SK-N-SH treated with all-trans-retinoic acid at 6 μM for 48 hours (cell line): ENCODE results near the gene PPP1R2.

ENCODE experiments used
- ATAC-seq: fragments of 200-7000 bp; cut with Tn5 transposase; 3 replicates; pipeline ENCODE4 v1.9.1; 2020; ENCODE audit warnings: mild to moderate bottlenecking, moderate library complexity
- ARNTL ChIP-seq: fragments of 450-650 bp; formaldehyde crosslinking; IDR thresholded peaks from 2 replicates; pipeline ENCODE4 v1.5.0; 2020; ENCODE audit warnings: low read depth, mild to moderate bottlenecking, moderate library complexity, borderline replicate concordance
- BACH2 ChIP-seq: fragments of 250-450 bp; sonication (Bioruptor Pico); IDR thresholded peaks from 2 replicates; pipeline ENCODE4 v1.9.0; 2021; ENCODE audit warnings: mild to moderate bottlenecking, borderline replicate concordance
- CSDC2 ChIP-seq: fragments of 250-450 bp; sonication (Bioruptor Pico); IDR thresholded peaks from 2 replicates; pipeline ENCODE4 v1.5.0; 2020; ENCODE audit warnings: mild to moderate bottlenecking, moderate library complexity
- CSRNP3 ChIP-seq: fragments of 250-450 bp; sonication (Bioruptor Pico); IDR thresholded peaks from 2 replicates; pipeline ENCODE4 v1.5.1; 2021; ENCODE audit warnings: mild to moderate bottlenecking, moderate library complexity
- ESRRG ChIP-seq: fragments of 250-450 bp; sonication (Bioruptor Pico); IDR thresholded peaks from 2 replicates; pipeline ENCODE4 v1.6.1; 2021; ENCODE audit warnings: mild to moderate bottlenecking
- GLIS3 ChIP-seq: fragments of 250-450 bp; sonication (Bioruptor Pico); IDR thresholded peaks from 2 replicates; pipeline ENCODE4 v1.5.0; 2020; ENCODE audit warnings: mild to moderate bottlenecking, moderate library complexity
- ISL1 ChIP-seq: fragments of 250-450 bp; sonication (Bioruptor Pico); IDR thresholded peaks from 2 replicates; pipeline ENCODE4 v2.1.2; 2022; ENCODE audit warnings: mild to moderate bottlenecking, moderate library complexity
- OSR1 ChIP-seq: fragments of 250-450 bp; sonication (Bioruptor Pico); IDR thresholded peaks from 2 replicates; pipeline ENCODE4 v1.8.0; 2022; ENCODE audit warnings: moderate library complexity, mild to moderate bottlenecking, inconsistent platforms
- PPARA ChIP-seq: fragments of 250-450 bp; sonication (Bioruptor Pico); IDR thresholded peaks from 2 replicates; pipeline ENCODE4 v1.5.0; 2020; ENCODE audit warnings: mild to moderate bottlenecking, borderline replicate concordance
- RARB ChIP-seq: fragments of 250-450 bp; sonication (Bioruptor Pico); IDR thresholded peaks from 2 replicates; pipeline ENCODE4 v1.8.0; 2021; ENCODE audit warnings: mild to moderate bottlenecking, moderate library complexity
- TCF4 ChIP-seq: fragments of 250-450 bp; sonication (Bioruptor Pico); IDR thresholded peaks from 2 replicates; pipeline ENCODE4 v1.8.0; 2021; ENCODE audit warnings: mild to moderate bottlenecking, moderate library complexity, borderline replicate concordance
- TOX ChIP-seq: fragments of 250-450 bp; sonication (Bioruptor Pico); IDR thresholded peaks from 2 replicates; pipeline ENCODE4 v1.8.0; 2021; ENCODE audit warnings: mild to moderate bottlenecking, moderate library complexity, borderline replicate concordance
- TSHZ2 ChIP-seq: fragments of 250-450 bp; sonication (Bioruptor Pico); IDR thresholded peaks from 2 replicates; pipeline ENCODE4 v1.5.0; 2020; ENCODE audit warnings: mild to moderate bottlenecking, moderate library complexity
- ZFP3 ChIP-seq: fragments of 250-450 bp; sonication (Bioruptor Pico); IDR thresholded peaks from 2 replicates; pipeline ENCODE4 v1.5.0; 2020; ENCODE audit warnings: mild to moderate bottlenecking, moderate library complexity
- ZFP30 ChIP-seq: fragments of 450-650 bp; formaldehyde crosslinking; IDR thresholded peaks from 2 replicates; pipeline ENCODE4 v1.5.0; 2022; ENCODE audit warnings: mild to moderate bottlenecking, moderate library complexity
- ZNF565 ChIP-seq: fragments of 450-650 bp; formaldehyde crosslinking; conservative IDR thresholded peaks from 2 replicates; pipeline ENCODE4 v1.5.0; 2020; ENCODE audit warnings: low read depth, mild to moderate bottlenecking, moderate library complexity
- ZNF70 ChIP-seq: fragments of 450-650 bp; formaldehyde crosslinking; IDR thresholded peaks from 2 replicates; pipeline ENCODE4 v1.5.0; 2020; ENCODE audit warnings: mild to moderate bottlenecking, moderate library complexity
- TF ChIP-seq, protein P1 (sequence below): fragments of 250-450 bp; sonication (Bioruptor Pico); IDR thresholded peaks from 2 replicates; pipeline ENCODE4 v1.8.0; 2020; ENCODE audit warnings: mild to moderate bottlenecking, moderate library complexity, borderline replicate concordance
- TF ChIP-seq, protein P2 (sequence below): fragments of 250-450 bp; sonication (Bioruptor Pico); IDR thresholded peaks from 2 replicates; pipeline ENCODE4 v1.5.1; 2020; ENCODE audit warnings: low read depth, mild to moderate bottlenecking, moderate library complexity

PPP1R2 gene

GRCh38 chr3:195548501-195548900, 5.4 kb upstream of the PPP1R2 start (continued):
- TF ChIP-seq, protein P1, sequence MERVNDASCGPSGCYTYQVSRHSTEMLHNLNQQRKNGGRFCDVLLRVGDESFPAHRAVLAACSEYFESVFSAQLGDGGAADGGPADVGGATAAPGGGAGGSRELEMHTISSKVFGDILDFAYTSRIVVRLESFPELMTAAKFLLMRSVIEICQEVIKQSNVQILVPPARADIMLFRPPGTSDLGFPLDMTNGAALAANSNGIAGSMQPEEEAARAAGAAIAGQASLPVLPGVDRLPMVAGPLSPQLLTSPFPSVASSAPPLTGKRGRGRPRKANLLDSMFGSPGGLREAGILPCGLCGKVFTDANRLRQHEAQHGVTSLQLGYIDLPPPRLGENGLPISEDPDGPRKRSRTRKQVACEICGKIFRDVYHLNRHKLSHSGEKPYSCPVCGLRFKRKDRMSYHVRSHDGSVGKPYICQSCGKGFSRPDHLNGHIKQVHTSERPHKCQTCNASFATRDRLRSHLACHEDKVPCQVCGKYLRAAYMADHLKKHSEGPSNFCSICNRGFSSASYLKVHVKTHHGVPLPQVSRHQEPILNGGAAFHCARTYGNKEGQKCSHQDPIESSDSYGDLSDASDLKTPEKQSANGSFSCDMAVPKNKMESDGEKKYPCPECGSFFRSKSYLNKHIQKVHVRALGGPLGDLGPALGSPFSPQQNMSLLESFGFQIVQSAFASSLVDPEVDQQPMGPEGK = no peak
- TF ChIP-seq ZNF70 (CRISPR knock-in tag) (no peak), TCF4 (no peak), ZFP30 (CRISPR knock-in tag) (no peak), ZFP3 (CRISPR knock-in tag) (no peak), TOX (no peak)

GRCh38 chr3:195548006-195548405, 4.9 kb upstream of the PPP1R2 start:
- no peak for ATAC-seq
- TF ChIP-seq RARB (CRISPR knock-in tag) = no peak
- no peak for TF ChIP-seq BACH2 (CRISPR knock-in tag)
- no peak for TF ChIP-seq ZFP30 (CRISPR knock-in tag)
- no peak for TF ChIP-seq TSHZ2
- TF ChIP-seq CSRNP3 (CRISPR knock-in tag) = no peak
- TF ChIP-seq, protein P1 = no peak
- no peak for TF ChIP-seq GLIS3
- TF ChIP-seq ZNF70 (CRISPR knock-in tag) = no peak
- no peak for TF ChIP-seq CSDC2 (CRISPR knock-in tag)
- no peak for TF ChIP-seq ZFP3 (CRISPR knock-in tag)
- TF ChIP-seq ESRRG (CRISPR knock-in tag) = no peak
- no peak for TF ChIP-seq PPARA (CRISPR knock-in tag)
- TF ChIP-seq ISL1 (CRISPR knock-in tag) = no peak
- no peak for TF ChIP-seq ARNTL
- no peak for TF ChIP-seq OSR1 (CRISPR knock-in tag)
- no peak for TF ChIP-seq TOX
- TF ChIP-seq, protein P2, sequence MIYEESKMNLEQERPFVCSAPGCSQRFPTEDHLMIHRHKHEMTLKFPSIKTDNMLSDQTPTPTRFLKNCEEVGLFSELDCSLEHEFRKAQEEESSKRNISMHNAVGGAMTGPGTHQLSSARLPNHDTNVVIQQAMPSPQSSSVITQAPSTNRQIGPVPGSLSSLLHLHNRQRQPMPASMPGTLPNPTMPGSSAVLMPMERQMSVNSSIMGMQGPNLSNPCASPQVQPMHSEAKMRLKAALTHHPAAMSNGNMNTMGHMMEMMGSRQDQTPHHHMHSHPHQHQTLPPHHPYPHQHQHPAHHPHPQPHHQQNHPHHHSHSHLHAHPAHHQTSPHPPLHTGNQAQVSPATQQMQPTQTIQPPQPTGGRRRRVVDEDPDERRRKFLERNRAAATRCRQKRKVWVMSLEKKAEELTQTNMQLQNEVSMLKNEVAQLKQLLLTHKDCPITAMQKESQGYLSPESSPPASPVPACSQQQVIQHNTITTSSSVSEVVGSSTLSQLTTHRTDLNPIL (CRISPR knock-in tag) = no peak
- TF ChIP-seq, all 23 proteins: peak for 0

DNA sequence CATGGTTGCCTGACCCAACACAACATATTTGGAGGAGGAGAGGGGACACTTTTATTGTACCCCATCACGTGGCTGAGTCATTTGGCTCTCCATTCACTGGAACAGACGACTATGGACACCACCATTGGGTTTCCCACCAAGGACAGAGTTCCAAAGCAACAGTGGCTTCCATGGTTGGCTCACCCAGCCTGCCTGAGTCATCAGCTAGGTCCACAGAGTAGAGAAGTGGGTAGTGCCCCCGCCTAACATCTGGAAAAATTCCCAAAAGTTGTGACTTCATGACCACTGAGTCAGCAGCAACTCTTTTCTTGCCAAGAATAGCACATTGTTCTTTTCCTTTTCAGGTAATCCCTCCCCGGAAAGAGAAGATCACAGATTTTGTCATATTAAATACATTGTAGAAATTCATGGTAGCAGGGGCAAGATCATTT, 3.0 kb upstream of the PPP1R2 start:
- ATAC-seq = no peak
- TF ChIP-seq BACH2 (CRISPR knock-in tag) (no peak), ZNF565 (no peak), RARB (CRISPR knock-in tag) (no peak), ZFP30 (CRISPR knock-in tag) (no peak), ZNF70 (CRISPR knock-in tag) (no peak), ESRRG (CRISPR knock-in tag) (no peak)
- TF ChIP-seq, protein P1 = no peak
